PC-3 (cell line): ENCODE data around the gene TRIM71.
"Not testable (repeated sequence)": the region's sequence is repeated elsewhere in the genome, so short reads cannot be mapped to it uniquely, and the experiment has no call there.

Source experiments
- EZH2 ChIP-seq: fragments of 300-600 bp; sonication (generic); IDR thresholded peaks from one replicate; pipeline ENCODE4 v1.6.1; 2017; ENCODE audit warnings: antibody characterized with exemption, mild to moderate bottlenecking, low read length; ENCODE audit not compliant: unreplicated experiment
- TF ChIP-seq, protein P1 (sequence below): fragments of 300-600 bp; sonication (generic); conservative IDR thresholded peaks from 2 replicates; pipeline ENCODE4 v1.5.1; 2017; ENCODE audit warnings: antibody characterized with exemption, low read depth, mild to moderate bottlenecking, low read length

DNA sequence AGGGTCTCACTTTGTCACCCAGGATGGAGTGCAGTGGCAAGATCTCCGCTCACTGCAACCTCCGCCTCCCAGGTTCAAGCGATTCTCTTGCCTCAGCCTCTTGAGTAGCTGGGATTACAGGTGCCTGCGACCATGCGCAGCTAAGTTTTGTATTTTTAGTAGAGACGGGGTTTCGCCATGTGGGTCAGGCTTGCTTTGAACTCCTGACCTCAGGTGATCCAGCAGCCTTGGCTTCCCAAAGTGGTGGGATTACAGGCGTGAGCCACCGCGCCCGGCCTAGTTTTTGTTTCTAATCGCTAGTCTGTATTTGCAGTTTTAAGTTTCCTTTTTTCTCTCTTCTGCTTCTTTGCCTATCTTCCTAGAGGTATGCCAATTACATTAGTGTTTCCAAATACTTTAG is 127.8 kb downstream of the TRIM71 start:
- TF ChIP-seq, protein P1, sequence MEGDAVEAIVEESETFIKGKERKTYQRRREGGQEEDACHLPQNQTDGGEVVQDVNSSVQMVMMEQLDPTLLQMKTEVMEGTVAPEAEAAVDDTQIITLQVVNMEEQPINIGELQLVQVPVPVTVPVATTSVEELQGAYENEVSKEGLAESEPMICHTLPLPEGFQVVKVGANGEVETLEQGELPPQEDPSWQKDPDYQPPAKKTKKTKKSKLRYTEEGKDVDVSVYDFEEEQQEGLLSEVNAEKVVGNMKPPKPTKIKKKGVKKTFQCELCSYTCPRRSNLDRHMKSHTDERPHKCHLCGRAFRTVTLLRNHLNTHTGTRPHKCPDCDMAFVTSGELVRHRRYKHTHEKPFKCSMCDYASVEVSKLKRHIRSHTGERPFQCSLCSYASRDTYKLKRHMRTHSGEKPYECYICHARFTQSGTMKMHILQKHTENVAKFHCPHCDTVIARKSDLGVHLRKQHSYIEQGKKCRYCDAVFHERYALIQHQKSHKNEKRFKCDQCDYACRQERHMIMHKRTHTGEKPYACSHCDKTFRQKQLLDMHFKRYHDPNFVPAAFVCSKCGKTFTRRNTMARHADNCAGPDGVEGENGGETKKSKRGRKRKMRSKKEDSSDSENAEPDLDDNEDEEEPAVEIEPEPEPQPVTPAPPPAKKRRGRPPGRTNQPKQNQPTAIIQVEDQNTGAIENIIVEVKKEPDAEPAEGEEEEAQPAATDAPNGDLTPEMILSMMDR = not testable (repeated sequence)
- not testable (repeated sequence) for TF ChIP-seq EZH2
